Activated CD4-positive, alpha-beta T cell treated with anti-CD3 and anti-CD28 coated beads for 36 hours (primary cell): ENCODE data around the gene ZFAND3. TPM values are rescaled to one million over a fixed set of nuclear protein-coding genes. Genes with fewer than 3 reads are reported as not detected.

Experiments
- ATAC-seq: fragments of 200-7000 bp; cut with Tn5 transposase; one replicate; pipeline ENCODE4 v1.10.0; 2021; ENCODE audit warnings: mild to moderate bottlenecking, moderate library complexity
- CTCF ChIA-PET: fragments of 350-600 bp; sonication (Branson Sonifier 250); formaldehyde crosslinking; loops from one replicate; lab custom pipeline; 2021; ENCODE audit warnings: antibody characterized with exemption; lab: Charles Lee
- POLR2A ChIA-PET: fragments of 350-600 bp; sonication (Branson Sonifier 250); formaldehyde crosslinking; loops from one replicate; lab custom pipeline; 2021; ENCODE audit warnings: antibody characterized with exemption, inconsistent platforms; lab: Charles Lee
- DNase-seq: peaks from one replicate; pipeline ENCODE4 v3.0.0-alpha.2; 2020
- H3K27ac Mint-ChIP-seq: one replicate; pipeline ENCODE4 v1.8.0; 2021; ENCODE audit warnings: mixed read lengths
- H3K27me3 Mint-ChIP-seq: one replicate; pipeline ENCODE4 v1.8.0; 2021; ENCODE audit warnings: mixed read lengths
- H3K36me3 Mint-ChIP-seq: one replicate; pipeline ENCODE4 v1.8.0; 2021; ENCODE audit warnings: low read depth, mixed read lengths
- H3K4me1 Mint-ChIP-seq: one replicate; pipeline ENCODE4 v1.8.0; 2021; ENCODE audit warnings: mixed read lengths
- H3K4me3 Mint-ChIP-seq: one replicate; pipeline ENCODE4 v1.8.0; 2021; ENCODE audit warnings: mild to moderate bottlenecking, moderate library complexity, mixed read lengths
- H3K9me3 Mint-ChIP-seq: one replicate; pipeline ENCODE4 v1.8.0; 2021; ENCODE audit warnings: low read depth, mixed read lengths
- intact Hi-C, 2 experiments: fragments of 100-400 bp; cut with DNase I in 1 of 2; cut with micrococcal nuclease in 1 of 2; formaldehyde crosslinking; loops; one replicate each; pipeline versions ENCODE4 v1.14.2 to v1.15.1; 2022 to 2024; cut with DNase I, micrococcal nuclease
- total RNA-seq, 2 experiments: library from RNA; stranded (reverse); gene quantifications; one replicate each; pipeline ENCODE4 v1.2.3, GENCODE V29; 2021

ZFAND3 gene
- total RNA-seq, 2 experiments from 2014 or later: 34.5 to 47.8 TPM

DNA sequence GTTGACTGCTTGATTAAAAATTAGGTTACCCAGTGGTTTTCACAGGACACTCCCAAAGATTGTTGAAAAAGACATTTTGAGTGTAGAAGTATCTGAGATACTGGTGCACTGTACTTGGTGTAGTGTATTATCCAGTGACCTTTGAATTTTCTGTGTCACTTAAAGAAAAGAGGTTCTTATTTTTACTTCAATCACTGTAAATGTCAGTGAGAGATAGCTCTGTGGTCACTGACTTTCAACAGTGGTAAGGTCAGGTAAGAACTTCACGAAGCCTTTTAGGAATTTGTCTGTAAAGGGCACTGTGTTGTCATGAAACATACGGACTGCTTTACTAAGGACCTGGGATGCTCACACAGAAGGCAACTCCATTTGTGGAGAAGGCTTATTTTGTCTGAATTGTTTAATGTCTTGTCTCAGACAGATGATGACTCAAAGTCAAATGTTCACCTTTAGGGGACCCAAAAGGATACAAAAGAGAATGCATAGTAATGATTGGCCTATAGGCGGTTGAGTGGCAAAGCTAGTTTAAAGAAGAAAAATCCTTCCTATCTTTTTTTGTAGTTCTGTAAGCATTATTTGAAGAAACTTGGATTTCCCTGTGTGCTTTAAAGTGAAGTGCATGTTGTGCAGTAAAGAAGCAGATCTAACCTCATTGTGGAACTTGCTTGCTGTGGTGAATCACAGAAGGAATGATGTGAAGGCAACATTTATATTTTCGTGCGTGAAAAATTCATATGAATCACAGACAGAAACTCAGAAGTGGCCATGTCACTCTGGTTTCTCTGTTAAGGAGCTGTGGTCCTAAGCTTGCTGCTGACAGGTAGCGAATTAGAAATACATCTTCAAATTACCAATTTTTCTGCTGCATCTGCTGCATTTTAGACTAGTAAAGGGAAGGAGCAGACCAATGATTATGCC, 47.3 kb downstream of the ZFAND3 start:
- ATAC-seq: peak; percentile 57
- ChIA-PET POLR2A (interaction anchor here (0.6 to 1.1 kb wide), 4 partner anchors 8 to 113 kb away, joined by 4 to 6 read pairs (median 5); no protein-coding TSS in a partner anchor), CTCF (interaction anchor here (0.6 to 2.2 kb wide), 8 partner anchors 8 to 504 kb away, joined by 3 to 11 read pairs (median 4); no protein-coding TSS in a partner anchor)
- peaks cover 67% of the 10 kb centered on the region for H3K4me1 Mint-ChIP-seq
- DNase-seq: no peak
- no peak overlapping the region for H3K4me3 Mint-ChIP-seq
- intact Hi-C loops: loop anchor here in 1 of 2 experiments (2.0 to 10.0 kb wide), 3 partner anchors 46 to 352 kb away; no protein-coding TSS in a partner anchor
- H3K36me3 Mint-ChIP-seq: peaks cover 28% of the 10 kb centered on the region
- peaks cover 5% of the 10 kb centered on the region for H3K9me3 Mint-ChIP-seq
- no peaks in the 10 kb centered on the region for H3K27me3 Mint-ChIP-seq
- peak overlapping the region; percentile 75 for H3K27ac Mint-ChIP-seq

DNA sequence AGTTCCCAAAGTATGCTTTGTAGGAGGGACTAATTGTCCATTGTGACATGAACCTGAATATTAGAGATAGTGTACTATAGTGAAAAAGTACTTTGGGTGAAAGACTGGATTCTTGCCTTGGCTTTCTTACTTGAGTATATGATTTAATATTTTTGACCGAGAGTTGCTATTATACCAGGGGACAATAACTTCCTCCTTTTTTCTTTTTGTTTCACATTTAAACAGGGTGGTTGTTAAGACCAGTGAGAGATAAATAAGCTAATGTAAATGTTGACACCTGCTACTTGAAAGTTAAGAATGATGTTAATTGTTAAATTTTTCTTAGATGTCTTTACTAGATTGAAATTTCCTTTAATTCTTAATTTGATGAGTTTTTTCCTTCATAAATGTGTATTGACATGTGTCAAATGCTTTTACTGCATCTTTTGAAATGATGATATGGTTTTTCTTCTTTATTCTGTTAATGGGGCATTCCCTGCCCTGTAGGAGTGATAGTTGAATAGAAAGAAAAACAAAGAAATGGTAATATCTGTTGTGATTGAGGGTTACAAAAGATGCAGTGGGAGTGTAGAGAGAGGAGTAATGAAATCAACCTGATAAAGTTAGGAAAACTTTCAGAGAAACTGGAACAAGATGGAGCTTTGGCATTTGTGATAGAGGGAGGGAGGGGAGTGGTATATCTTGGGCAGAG, 48.4 kb downstream of the ZFAND3 start:
- ChIA-PET CTCF (interaction anchor here (0.7 to 2.2 kb wide), 4 partner anchors 9 to 416 kb away, joined by 3 to 11 read pairs (median 4); no protein-coding TSS in a partner anchor), POLR2A (interaction anchor here (0.6 to 1.1 kb wide), 2 partner anchors 9 to 112 kb away, joined by 5 to 6 read pairs; no protein-coding TSS in a partner anchor)
- Mint-ChIP-seq H3K36me3 (peaks cover 30% of the 10 kb centered on the region), H3K4me1 (peaks cover 69% of the 10 kb centered on the region), H3K4me3 (no peak overlapping the region), H3K27me3 (no peaks in the 10 kb centered on the region), H3K27ac (peak overlapping the region; percentile 64), H3K9me3 (peaks cover 5% of the 10 kb centered on the region)
- intact Hi-C loops: loop anchor here in 1 of 2 experiments (1.0 to 10.0 kb wide), 5 partner anchors 10 to 353 kb away; partner anchors contain the start of gene ZFAND3
- ATAC-seq (peak; percentile 50), DNase-seq (no peak)

DNA sequence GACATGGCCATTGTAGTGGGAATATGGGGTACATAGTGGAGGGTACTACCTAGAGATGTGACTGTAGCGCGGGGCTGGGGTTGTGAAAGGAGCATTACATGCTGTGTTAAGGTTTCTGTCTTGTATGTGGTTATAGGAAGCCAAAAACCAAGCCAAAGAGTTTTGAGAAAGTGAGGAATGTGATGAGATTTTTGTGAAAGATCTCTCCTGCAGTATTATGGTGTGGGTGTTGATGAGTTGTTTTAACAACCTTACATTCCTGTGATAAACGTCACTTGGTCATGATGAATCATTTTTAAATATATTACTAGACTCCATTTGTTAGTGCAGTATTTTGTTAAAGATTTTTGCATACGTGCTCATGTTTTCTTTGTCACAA, 48.9 kb downstream of the ZFAND3 start:
- no peak overlapping the region for H3K4me3 Mint-ChIP-seq
- peaks cover 26% of the 10 kb centered on the region for H3K36me3 Mint-ChIP-seq
- POLR2A ChIA-PET: no interaction called here
- peaks cover 65% of the 10 kb centered on the region for H3K4me1 Mint-ChIP-seq
- intact Hi-C loops: loop anchor here in 1 of 2 experiments (1.0 to 10.0 kb wide), 3 partner anchors 10 to 354 kb away; partner anchors contain the start of gene ZFAND3
- peaks cover 5% of the 10 kb centered on the region for H3K9me3 Mint-ChIP-seq
- peak; percentile 32 for DNase-seq
- H3K27me3 Mint-ChIP-seq: no peaks in the 10 kb centered on the region
- ATAC-seq: peak; percentile 66
- peak overlapping the region; percentile 64 for H3K27ac Mint-ChIP-seq
- CTCF ChIA-PET: interaction anchor here (2.2 kb wide), 1 partner anchor 10 kb away, joined by 11 read pairs; no protein-coding TSS in a partner anchor

DNA sequence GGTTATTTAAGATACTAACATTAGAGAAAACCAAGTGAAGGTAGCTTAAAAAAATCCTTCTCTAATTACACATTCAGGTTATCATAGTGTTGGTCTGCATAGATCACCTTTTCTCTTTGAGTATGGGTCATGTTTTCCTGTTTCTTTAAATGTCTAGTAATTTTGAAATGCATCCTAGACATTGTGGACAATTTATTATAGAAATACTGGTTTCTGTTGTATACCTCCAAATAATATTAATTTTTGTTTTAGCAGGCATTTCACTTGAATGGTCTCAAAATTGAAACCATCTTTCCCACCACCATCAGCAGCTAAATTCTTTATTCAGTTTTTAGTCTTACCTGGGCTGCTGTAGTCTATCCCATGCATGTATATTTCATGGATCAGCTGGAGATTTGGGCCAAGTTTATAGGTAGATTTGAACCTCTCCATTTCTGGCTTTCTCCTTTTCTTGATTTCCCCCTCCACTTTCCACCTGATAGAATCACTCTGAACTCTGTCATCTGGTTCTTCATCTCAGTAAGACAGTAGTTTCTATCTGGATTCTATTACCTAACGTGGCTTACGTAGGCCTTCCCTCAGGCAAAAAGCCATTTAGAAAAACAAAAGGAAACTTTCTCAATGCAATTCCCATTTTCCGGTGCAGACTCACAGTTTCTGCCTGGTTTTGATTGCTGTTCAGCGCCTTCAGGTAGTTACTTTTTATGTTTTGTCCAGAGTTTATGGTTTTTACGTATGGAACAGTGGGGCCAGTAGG, 52.3 kb downstream of the ZFAND3 start:
- Mint-ChIP-seq H3K36me3 (peaks cover 28% of the 10 kb centered on the region), H3K9me3 (peaks cover 5% of the 10 kb centered on the region), H3K4me3 (no peak overlapping the region), H3K27ac (no peak overlapping the region), H3K4me1 (peaks cover 58% of the 10 kb centered on the region), H3K27me3 (no peaks in the 10 kb centered on the region)
- ATAC-seq: no peak
- intact Hi-C loops: no loop called here
- DNase-seq: no peak
- ChIA-PET CTCF (interaction anchor here (0.7 to 1.2 kb wide), 2 partner anchors 10 to 32 kb away, joined by 3 read pairs; no protein-coding TSS in a partner anchor), POLR2A (no interaction called here)

DNA sequence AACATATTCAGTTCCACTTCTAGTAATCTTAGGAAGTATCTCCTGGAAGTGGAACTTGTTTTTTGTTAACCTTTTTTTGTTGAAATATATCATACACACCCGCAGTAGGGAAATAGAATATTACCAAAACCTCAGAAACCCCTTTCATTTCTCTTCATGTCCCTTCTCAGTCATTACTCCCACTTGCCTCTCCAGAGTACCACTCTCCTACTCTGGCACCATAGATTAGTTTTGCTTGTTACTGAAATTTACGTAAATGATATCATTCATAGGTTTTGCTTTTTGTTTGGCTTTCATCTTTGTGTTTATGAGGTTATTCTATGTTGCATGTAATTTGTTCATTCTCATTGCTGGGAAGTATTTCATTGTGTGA, 52.8 kb downstream of the ZFAND3 start:
- H3K4me3 Mint-ChIP-seq: no peak overlapping the region
- no peak overlapping the region for H3K27ac Mint-ChIP-seq
- no peak for ATAC-seq
- ChIA-PET POLR2A (no interaction called here), CTCF (interaction anchor here (1.2 kb wide), 1 partner anchor 10 kb away, joined by 3 read pairs; no protein-coding TSS in a partner anchor)
- peaks cover 28% of the 10 kb centered on the region for H3K36me3 Mint-ChIP-seq
- intact Hi-C loops: no loop called here
- DNase-seq: no peak
- peaks cover 58% of the 10 kb centered on the region for H3K4me1 Mint-ChIP-seq
- H3K9me3 Mint-ChIP-seq: peaks cover 5% of the 10 kb centered on the region
- no peaks in the 10 kb centered on the region for H3K27me3 Mint-ChIP-seq

DNA sequence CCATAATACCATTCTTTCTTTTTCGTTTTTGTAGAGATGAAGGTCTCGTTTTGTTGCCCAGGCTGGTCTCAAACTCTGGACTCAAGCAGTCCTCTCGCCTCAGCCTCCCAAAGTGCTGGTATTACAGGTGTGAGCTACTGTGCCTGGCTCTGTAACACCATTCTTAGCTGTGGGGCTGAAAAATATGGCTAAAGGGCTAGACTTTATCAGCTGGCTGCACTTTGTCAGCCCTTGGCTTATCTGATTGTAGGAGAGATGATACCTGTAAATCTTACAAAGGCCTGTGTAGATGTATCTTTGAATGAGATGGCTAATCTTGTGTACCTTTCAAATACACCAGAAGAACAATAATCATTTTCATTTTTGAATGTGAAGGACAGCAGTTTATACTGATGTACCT, 55.2 kb downstream of the ZFAND3 start:
- Mint-ChIP-seq H3K27ac (no peak overlapping the region), H3K36me3 (peaks cover 25% of the 10 kb centered on the region), H3K9me3 (peaks cover 5% of the 10 kb centered on the region), H3K4me1 (peaks cover 62% of the 10 kb centered on the region), H3K4me3 (no peak overlapping the region), H3K27me3 (no peaks in the 10 kb centered on the region)
- intact Hi-C loops: no loop called here
- DNase-seq (no peak), ATAC-seq (no peak)
- ChIA-PET POLR2A (no interaction called here), CTCF (no interaction called here)

DNA sequence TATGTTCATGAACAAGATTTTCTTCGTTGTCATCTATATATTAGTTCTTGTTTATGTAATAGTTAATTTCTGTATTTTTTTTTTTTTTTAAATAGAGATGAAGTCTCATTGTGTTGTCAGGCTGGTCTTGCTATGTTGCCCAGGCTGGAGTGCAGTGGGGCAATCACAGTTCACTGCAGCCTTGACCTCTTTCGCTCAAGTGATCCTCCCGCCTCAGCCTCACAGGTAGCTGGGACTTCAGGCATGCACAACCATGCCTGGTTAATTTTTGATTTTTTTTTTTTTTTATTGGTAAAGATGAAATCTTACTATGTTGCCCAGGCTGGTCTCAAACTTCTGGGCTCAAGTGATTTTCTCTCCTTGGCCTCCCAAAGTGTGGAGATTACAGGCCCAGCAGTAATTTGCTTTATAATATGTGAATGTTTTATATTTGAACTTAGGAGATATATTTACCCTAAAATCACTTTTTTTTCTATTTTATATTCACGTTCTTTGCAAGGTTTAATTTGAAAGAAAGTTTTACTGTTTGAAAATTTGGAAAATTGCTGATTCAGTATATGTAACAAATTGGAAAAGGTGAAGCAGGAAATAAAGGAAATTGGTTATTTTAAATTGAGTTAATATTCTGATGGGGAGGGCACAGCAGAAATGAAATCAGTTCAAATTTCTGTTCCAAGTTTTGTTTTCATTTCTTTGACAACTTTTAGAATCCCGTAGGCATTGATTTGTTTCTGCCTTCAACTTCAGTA, 56.2 kb downstream of the ZFAND3 start:
- no peak for ATAC-seq
- ChIA-PET POLR2A (no interaction called here), CTCF (no interaction called here)
- DNase-seq: no peak
- Mint-ChIP-seq H3K27ac (no peak overlapping the region), H3K4me3 (no peak overlapping the region), H3K27me3 (no peaks in the 10 kb centered on the region), H3K9me3 (peaks cover 5% of the 10 kb centered on the region), H3K36me3 (peaks cover 24% of the 10 kb centered on the region), H3K4me1 (peaks cover 67% of the 10 kb centered on the region)
- intact Hi-C loops: no loop called here

DNA sequence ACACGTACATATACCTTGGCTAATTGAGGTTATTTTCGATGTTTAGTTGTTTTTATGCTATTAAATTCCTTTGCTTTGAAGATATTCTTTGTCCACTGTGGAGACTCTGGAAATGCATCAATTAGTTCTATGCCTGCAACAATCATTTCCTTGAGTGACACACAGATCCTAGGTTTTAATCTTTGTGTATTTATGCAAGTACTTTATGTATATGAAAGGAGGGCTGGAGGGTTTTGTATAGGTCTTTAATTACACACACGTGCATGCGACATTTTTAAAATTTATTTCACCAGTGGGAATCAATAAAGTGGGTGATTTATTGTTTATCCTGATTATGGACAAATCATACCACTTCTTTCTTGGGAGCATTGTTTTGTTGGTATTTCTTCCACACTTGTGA, 57.3 kb downstream of the ZFAND3 start:
- no peak overlapping the region for H3K27ac Mint-ChIP-seq
- peaks cover 15% of the 10 kb centered on the region for H3K36me3 Mint-ChIP-seq
- no peaks in the 10 kb centered on the region for H3K27me3 Mint-ChIP-seq
- H3K9me3 Mint-ChIP-seq: no peaks in the 10 kb centered on the region
- POLR2A ChIA-PET: no interaction called here
- DNase-seq: no peak
- H3K4me1 Mint-ChIP-seq: peaks cover 67% of the 10 kb centered on the region
- no peak for ATAC-seq
- intact Hi-C loops: no loop called here
- no peak overlapping the region for H3K4me3 Mint-ChIP-seq
- CTCF ChIA-PET: interaction anchor here (0.7 kb wide), 1 partner anchor 843 kb away, joined by 3 read pairs; no protein-coding TSS in a partner anchor

DNA sequence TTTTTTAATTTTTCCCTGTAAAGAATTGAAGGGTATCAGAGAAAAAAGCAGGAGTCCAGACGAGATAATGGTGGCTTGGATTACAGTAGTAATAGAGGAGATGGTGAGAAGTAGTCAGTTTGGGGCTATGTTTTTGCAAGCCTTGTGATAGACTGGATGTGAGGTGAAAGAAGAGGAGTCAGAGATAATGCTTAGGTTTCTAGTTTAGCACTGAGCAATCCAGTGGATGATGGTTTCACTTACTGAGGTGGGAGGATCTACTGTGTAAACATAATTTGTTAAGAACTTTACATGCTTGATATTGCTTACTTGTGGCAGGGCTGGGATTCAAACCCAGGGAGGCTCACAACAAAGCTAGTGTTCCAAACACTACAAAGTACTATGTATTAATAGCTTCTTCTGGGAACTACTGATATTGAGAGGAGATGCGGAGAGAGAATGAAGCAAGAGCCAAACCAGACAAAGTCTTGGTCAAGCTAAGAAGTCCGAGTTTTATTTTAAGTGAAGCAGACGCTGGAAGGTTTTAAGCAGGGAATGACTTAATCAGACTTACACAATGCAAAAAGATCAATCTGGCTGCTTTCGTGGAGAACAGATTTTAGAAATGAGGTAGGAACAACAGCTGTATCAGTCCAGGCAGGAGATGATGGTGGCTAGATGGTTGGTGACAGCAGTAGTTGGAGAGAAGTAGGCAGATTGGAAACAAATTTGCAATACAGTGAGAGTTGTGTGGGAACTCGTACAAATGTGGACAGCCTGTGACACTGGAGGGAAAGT, 58.0 kb downstream of the ZFAND3 start:
- Mint-ChIP-seq H3K9me3 (no peaks in the 10 kb centered on the region), H3K4me3 (no peak overlapping the region), H3K4me1 (peaks cover 60% of the 10 kb centered on the region), H3K27ac (no peak overlapping the region), H3K27me3 (no peaks in the 10 kb centered on the region), H3K36me3 (peaks cover 8% of the 10 kb centered on the region)
- ChIA-PET POLR2A (no interaction called here), CTCF (interaction anchor here (0.7 to 1.1 kb wide), 2 partner anchors 75 to 842 kb away, joined by 3 read pairs; no protein-coding TSS in a partner anchor)
- DNase-seq: no peak
- intact Hi-C loops: no loop called here
- peak; percentile 75 for ATAC-seq
